GM10266 (cell line): Measurements from ENCODE around the gene SEZ6L2.

Source experiments
- DNase-seq: peaks from one replicate; pipeline ENCODE4 v3.0.0; 2012; ENCODE audit errors: extremely low spot score
- CTCF ChIP-seq: IDR thresholded peaks from 2 replicates; pipeline ENCODE4 v1.5.1; 2012; ENCODE audit warnings: mild to moderate bottlenecking, low read depth; ENCODE audit not compliant: control insufficient read depth, insufficient read depth; ENCODE audit errors: missing control alignments

The SEZ6L2 gene

GRCh38 chr16:29860218-29860617 lies 39.1 kb downstream of the SEZ6L2 start:
- TF ChIP-seq CTCF, result no peak
- DNase-seq, result no peak

GRCh38 chr16:29858974-29859373 lies 40.4 kb downstream of the SEZ6L2 start:
- no peak for TF ChIP-seq CTCF
- DNase-seq, result no peak

- DNase-seq, result no peak
- no peak for TF ChIP-seq CTCF
These were observed 41.1 kb downstream of the SEZ6L2 start for GRCh38 chr16:29858149-29858849.

GRCh38 chr16:29857133-29857760 lies 42.1 kb downstream of the SEZ6L2 start:
- no peak for TF ChIP-seq CTCF
- DNase-seq, result no peak

DNA sequence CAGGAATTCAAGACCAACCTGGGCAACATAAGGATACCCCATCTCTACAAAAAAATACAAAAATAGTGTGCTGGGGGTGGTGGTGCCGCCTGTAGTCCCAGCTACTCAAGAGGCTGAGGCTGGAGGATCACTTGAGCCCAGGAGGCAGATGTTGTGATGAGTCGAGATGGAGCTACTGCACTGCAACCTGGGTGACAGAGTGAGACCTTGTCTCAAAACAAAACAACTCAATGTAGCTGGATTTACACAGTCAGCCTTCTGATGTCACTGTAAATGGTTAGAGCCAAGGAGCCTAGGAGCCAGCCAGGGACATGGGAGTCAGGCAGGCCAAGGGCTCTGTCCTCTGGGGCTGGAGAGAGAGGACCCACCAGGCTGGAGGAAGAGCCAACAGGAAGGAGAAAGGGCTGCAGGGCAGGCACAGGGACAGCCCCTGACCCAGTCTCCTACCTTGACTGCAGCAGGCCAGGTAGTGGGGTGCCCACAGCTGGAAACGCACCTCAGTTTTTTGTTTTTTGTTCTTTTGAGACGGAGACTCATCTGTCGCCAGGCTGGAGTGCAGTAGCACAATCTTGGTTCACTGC lies 44.7 kb downstream of the SEZ6L2 start:
- TF ChIP-seq CTCF, result no peak
- no peak for DNase-seq

DNA sequence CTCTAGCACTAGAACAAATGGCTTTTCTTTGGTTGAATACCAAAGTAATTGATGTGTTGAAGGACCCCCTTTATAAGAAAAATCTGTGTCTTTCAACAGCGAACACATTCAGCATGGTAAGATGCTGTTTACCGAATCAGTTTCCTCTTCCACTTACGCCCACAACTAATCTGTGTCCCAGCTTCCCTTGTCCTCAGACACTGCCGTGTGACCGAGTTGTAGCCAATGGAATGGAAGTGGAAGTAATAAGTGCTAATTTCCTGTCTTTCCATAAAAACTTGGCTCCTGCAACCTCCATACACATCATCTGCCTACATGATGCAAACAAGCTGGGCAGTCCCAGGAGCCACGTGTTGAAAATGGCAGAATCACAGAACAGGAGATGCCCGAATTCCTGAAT lies 46.7 kb downstream of the SEZ6L2 start:
- no peak for DNase-seq

More for the DNA sequence above, 46.7 kb downstream of the SEZ6L2 start:
- no peak for TF ChIP-seq CTCF
